Osteocyte (in vitro differentiated cells): ENCODE measurements around the gene CARF. TPM values are rescaled to one million over a fixed set of nuclear protein-coding genes. Genes with fewer than 3 reads are reported as not detected.

Experiments
- DNase-seq: peaks from one replicate; pipeline ENCODE4 v3.0.0; 2021; ENCODE audit warnings: mixed read lengths; ENCODE audit not compliant: unreplicated experiment; ENCODE audit errors: extremely low spot score
- H3K27ac Mint-ChIP-seq: one replicate; pipeline ENCODE4 v1.8.0; 2021; ENCODE audit warnings: mild to moderate bottlenecking, mixed read lengths; ENCODE audit not compliant: unreplicated experiment
- H3K27me3 Mint-ChIP-seq: one replicate; pipeline ENCODE4 v1.8.0; 2021; ENCODE audit warnings: mixed read lengths; ENCODE audit not compliant: unreplicated experiment
- H3K36me3 Mint-ChIP-seq: one replicate; pipeline ENCODE4 v1.8.0; 2021; ENCODE audit warnings: mixed read lengths; ENCODE audit not compliant: unreplicated experiment
- H3K4me1 Mint-ChIP-seq: one replicate; pipeline ENCODE4 v1.8.0; 2021; ENCODE audit warnings: mixed read lengths; ENCODE audit not compliant: unreplicated experiment
- H3K4me3 Mint-ChIP-seq: one replicate; pipeline ENCODE4 v1.8.0; 2021; ENCODE audit warnings: mild to moderate bottlenecking, moderate library complexity, mixed read lengths; ENCODE audit not compliant: unreplicated experiment
- H3K9me3 Mint-ChIP-seq: one replicate; pipeline ENCODE4 v1.8.0; 2021; ENCODE audit warnings: mixed read lengths; ENCODE audit not compliant: unreplicated experiment
- total RNA-seq: library from RNA; stranded (reverse); gene quantifications from 2 replicates; pipeline ENCODE4 v1.2.1, GENCODE V29; 2021
- TF ChIP-seq, protein P1 (sequence below): fragments of 200-600 bp; sonication (generic); IDR thresholded peaks from 2 replicates; pipeline ENCODE4 v1.5.0; 2021; ENCODE audit warnings: antibody characterized with exemption, mild to moderate bottlenecking, moderate library complexity

CARF gene
- total RNA-seq, 1 donor from 2014 or later = 16.6 TPM

GRCh38 chr2:203033395-203033794 is 121.3 kb downstream of the CARF start:
- Mint-ChIP-seq H3K9me3 (no peaks in the 10 kb centered on the region), H3K27ac (peak overlapping the region; percentile 19), H3K27me3 (no peaks in the 10 kb centered on the region), H3K36me3 (peaks cover 9% of the 10 kb centered on the region), H3K4me1 (peaks cover 27% of the 10 kb centered on the region), H3K4me3 (no peak overlapping the region)
- no peak for DNase-seq
- TF ChIP-seq, protein P1, sequence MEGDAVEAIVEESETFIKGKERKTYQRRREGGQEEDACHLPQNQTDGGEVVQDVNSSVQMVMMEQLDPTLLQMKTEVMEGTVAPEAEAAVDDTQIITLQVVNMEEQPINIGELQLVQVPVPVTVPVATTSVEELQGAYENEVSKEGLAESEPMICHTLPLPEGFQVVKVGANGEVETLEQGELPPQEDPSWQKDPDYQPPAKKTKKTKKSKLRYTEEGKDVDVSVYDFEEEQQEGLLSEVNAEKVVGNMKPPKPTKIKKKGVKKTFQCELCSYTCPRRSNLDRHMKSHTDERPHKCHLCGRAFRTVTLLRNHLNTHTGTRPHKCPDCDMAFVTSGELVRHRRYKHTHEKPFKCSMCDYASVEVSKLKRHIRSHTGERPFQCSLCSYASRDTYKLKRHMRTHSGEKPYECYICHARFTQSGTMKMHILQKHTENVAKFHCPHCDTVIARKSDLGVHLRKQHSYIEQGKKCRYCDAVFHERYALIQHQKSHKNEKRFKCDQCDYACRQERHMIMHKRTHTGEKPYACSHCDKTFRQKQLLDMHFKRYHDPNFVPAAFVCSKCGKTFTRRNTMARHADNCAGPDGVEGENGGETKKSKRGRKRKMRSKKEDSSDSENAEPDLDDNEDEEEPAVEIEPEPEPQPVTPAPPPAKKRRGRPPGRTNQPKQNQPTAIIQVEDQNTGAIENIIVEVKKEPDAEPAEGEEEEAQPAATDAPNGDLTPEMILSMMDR = no peak

DNA sequence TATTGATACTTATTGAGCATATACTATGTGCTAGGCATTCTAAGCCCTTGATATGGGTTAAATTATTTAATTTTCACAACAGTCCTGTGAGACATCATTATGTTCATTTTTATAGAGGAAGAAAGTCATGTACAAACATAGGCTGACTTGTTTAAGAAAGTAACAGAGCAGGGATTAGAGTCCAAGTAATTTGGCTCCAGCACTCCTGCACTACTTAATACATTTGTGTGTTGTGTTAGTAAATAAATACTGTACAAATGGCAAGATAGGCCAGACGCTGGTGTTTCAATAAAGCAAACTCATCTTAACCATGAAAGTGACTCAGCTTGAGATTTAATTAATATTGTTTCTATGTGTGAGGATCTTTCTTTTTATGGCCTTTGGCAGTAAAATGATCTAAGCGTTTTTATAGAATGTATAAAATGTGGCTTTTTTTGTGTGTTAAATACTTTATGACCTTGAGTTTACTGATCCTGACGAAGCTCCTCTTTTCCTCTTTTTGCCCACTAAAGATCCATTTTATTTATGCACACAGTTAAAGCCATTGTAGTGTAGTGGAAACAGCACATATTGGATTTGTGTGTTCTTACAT is 123.9 kb downstream of the CARF start:
- TF ChIP-seq, protein P1 = no peak
- peaks cover 32% of the 10 kb centered on the region for H3K4me1 Mint-ChIP-seq
- peaks cover 11% of the 10 kb centered on the region for H3K36me3 Mint-ChIP-seq
- DNase-seq = no peak
- no peaks in the 10 kb centered on the region for H3K9me3 Mint-ChIP-seq
- H3K27me3 Mint-ChIP-seq = no peaks in the 10 kb centered on the region
- no peak overlapping the region for H3K4me3 Mint-ChIP-seq
- peak overlapping the region; percentile 85 for H3K27ac Mint-ChIP-seq

Other genes starting within 250 kb of the CARF start
- 4.9 and 6.5 TPM in 2 replicates for gene ICA1L, start 40.5 kb upstream of the CARF start, total RNA-seq
- 47.9 and 49.3 TPM in 2 replicates for gene WDR12, start 602 bp upstream of the CARF start, total RNA-seq
- 28.6 and 29.0 TPM in 2 replicates for gene NBEAL1, start 102.6 kb downstream of the CARF start, total RNA-seq